ENCODE results near the gene FAHD1. TPM values are rescaled to one million over a fixed set of nuclear protein-coding genes. Genes with fewer than 3 reads are reported as not detected.

FAHD1 gene
- polyA plus RNA-seq, 1 donor from 2014 or later = 73.5 TPM

- H3K9me2 ChIP-seq (ENCODE audit: insufficient read depth, low read length) = no peaks in the 10 kb centered on the region
- TF ChIP-seq SMC3 (conservative IDR thresholded peaks at IDR 0.05; ENCODE audit: poor library complexity) (no peak), EZH2 (IDR thresholded peaks at IDR 0.05; ENCODE audit: borderline replicate concordance, insufficient read depth, low read length, poor library complexity, severe bottlenecking) (no peak), MXI1 (conservative IDR thresholded peaks at IDR 0.05; ENCODE audit: poor library complexity, severe bottlenecking) (no peak), TAF1 (IDR thresholded peaks at IDR 0.05; ENCODE audit: low read depth) (no peak)
- TF ChIP-seq, protein P1, sequence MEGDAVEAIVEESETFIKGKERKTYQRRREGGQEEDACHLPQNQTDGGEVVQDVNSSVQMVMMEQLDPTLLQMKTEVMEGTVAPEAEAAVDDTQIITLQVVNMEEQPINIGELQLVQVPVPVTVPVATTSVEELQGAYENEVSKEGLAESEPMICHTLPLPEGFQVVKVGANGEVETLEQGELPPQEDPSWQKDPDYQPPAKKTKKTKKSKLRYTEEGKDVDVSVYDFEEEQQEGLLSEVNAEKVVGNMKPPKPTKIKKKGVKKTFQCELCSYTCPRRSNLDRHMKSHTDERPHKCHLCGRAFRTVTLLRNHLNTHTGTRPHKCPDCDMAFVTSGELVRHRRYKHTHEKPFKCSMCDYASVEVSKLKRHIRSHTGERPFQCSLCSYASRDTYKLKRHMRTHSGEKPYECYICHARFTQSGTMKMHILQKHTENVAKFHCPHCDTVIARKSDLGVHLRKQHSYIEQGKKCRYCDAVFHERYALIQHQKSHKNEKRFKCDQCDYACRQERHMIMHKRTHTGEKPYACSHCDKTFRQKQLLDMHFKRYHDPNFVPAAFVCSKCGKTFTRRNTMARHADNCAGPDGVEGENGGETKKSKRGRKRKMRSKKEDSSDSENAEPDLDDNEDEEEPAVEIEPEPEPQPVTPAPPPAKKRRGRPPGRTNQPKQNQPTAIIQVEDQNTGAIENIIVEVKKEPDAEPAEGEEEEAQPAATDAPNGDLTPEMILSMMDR (IDR thresholded peaks at IDR 0.05; ENCODE audit: poor library complexity, severe bottlenecking) = no peak
- H3K4me3 ChIP-seq (ENCODE audit: low read length) = no peak overlapping the region
- H3F3A ChIP-seq (ENCODE audit: insufficient read depth, low read length, poor library complexity, severe bottlenecking) = no peaks in the 10 kb centered on the region
- H3K27ac ChIP-seq (ENCODE audit: low read length) = no peak overlapping the region
- no peak overlapping the region for H2AFZ ChIP-seq (ENCODE audit: low read depth, low read length)
- no peaks in the 10 kb centered on the region for H3K9me3 ChIP-seq (ENCODE audit: low read length)
- no peaks in the 10 kb centered on the region for H3K27me3 ChIP-seq (ENCODE audit: insufficient read depth, low read depth, low read length)
- no peaks in the 10 kb centered on the region for H3K36me3 ChIP-seq (ENCODE audit: insufficient read depth, low read length)
- peaks cover 16% of the 10 kb centered on the region for H3K79me2 ChIP-seq (replicated peaks; ENCODE audit: insufficient read depth, low read length)
- no peak overlapping the region for H3K4me2 ChIP-seq (ENCODE audit: low read length)
- no peak overlapping the region for H3K9ac ChIP-seq (ENCODE audit: low read length)
- no peaks in the 10 kb centered on the region for H4K20me1 ChIP-seq (ENCODE audit: insufficient read depth)
These were observed 38.8 kb upstream of the FAHD1 start for GRCh38 chr16:1788095-1788707.

DNA sequence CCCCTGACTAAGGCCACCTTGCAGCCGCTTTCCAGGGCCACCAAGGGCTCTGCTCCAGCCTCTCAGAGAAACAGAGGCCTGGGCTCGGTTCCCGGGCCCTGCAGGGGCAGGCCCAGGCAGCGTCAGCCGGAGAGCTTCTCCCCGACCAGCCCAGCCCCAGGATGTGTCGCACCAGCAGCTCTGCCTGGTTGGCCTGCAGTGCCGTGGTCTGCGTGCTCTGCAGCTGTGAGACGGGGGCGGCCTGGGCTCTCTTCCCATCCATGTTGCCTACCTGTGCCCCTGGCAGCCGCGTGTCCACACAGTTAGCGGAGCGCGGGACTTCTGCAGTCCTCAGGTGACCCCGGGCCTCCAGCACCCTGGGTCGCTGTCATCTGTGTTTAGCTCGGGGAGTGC, 38.3 kb upstream of the FAHD1 start:
- TF ChIP-seq EP300 (conservative IDR thresholded peaks at IDR 0.05; ENCODE audit: poor library complexity, severe bottlenecking) (no peak), RAD21 (conservative IDR thresholded peaks at IDR 0.05) (no peak), EZH2 (IDR thresholded peaks at IDR 0.05; ENCODE audit: borderline replicate concordance, insufficient read depth, low read length, poor library complexity, severe bottlenecking) (no peak), POLR2AphosphoS5 (IDR thresholded peaks at IDR 0.05) (no peak), SMC3 (conservative IDR thresholded peaks at IDR 0.05; ENCODE audit: poor library complexity) (no peak)
- H3K4me3 ChIP-seq (ENCODE audit: low read length) = no peak overlapping the region

DNA sequence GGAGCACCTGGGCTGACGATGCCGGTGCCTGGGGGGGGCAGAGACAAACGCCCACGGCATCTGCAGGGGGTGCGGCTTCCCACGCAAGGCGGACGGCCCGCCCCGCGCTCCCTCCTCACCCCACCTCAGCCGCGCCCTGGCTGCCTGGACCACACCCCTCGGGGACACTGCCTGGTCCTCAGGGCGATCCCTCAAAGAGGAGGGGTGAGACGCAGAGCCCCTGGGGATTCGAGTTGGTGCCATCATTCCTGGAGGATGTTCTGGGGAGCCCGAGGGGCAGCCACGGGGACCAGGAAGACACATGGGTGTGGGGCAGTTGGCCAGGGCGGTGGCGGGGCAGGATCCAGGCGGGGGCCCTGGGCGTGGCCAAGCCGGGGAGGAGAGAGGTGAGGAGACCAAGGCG, 37.4 kb upstream of the FAHD1 start:
- TF ChIP-seq, protein P1 (IDR thresholded peaks at IDR 0.05; ENCODE audit: poor library complexity, severe bottlenecking) = no peak
- TF ChIP-seq TAF1 (IDR thresholded peaks at IDR 0.05; ENCODE audit: low read depth) (no peak), POLR2AphosphoS5 (IDR thresholded peaks at IDR 0.05) (no peak), EP300 (conservative IDR thresholded peaks at IDR 0.05; ENCODE audit: poor library complexity, severe bottlenecking) (no peak), REST (IDR thresholded peaks at IDR 0.05; ENCODE audit: borderline replicate concordance) (no peak), EZH2 (IDR thresholded peaks at IDR 0.05; ENCODE audit: borderline replicate concordance, insufficient read depth, low read length, poor library complexity, severe bottlenecking) (no peak), MXI1 (conservative IDR thresholded peaks at IDR 0.05; ENCODE audit: poor library complexity, severe bottlenecking) (no peak), RAD21 (conservative IDR thresholded peaks at IDR 0.05) (no peak)
- peaks cover 6% of the 10 kb centered on the region for H3K79me2 ChIP-seq (replicated peaks; ENCODE audit: insufficient read depth, low read length)
- H3K27me3 ChIP-seq (ENCODE audit: insufficient read depth, low read depth, low read length) = no peaks in the 10 kb centered on the region
- no peak overlapping the region for H3K9ac ChIP-seq (ENCODE audit: low read length)
- no peaks in the 10 kb centered on the region for H3K9me3 ChIP-seq (ENCODE audit: low read length)
- no peak overlapping the region for H3K4me2 ChIP-seq (ENCODE audit: low read length)
- H2AFZ ChIP-seq (ENCODE audit: low read depth, low read length) = no peak overlapping the region
- no peaks in the 10 kb centered on the region for H3K9me2 ChIP-seq (ENCODE audit: insufficient read depth, low read length)
- H3K27ac ChIP-seq (ENCODE audit: low read length) = no peak overlapping the region
- H3K4me3 ChIP-seq (ENCODE audit: low read length) = no peak overlapping the region
- H3F3A ChIP-seq (ENCODE audit: insufficient read depth, low read length, poor library complexity, severe bottlenecking) = no peaks in the 10 kb centered on the region
- no peaks in the 10 kb centered on the region for H4K20me1 ChIP-seq (ENCODE audit: insufficient read depth)
- no peaks in the 10 kb centered on the region for H3K36me3 ChIP-seq (ENCODE audit: insufficient read depth, low read length)

More for the DNA sequence above, 38.3 kb upstream of the FAHD1 start:
- no peaks in the 10 kb centered on the region for H3F3A ChIP-seq (ENCODE audit: insufficient read depth, low read length, poor library complexity, severe bottlenecking)
- H3K9me3 ChIP-seq (ENCODE audit: low read length) = no peaks in the 10 kb centered on the region
- no peak overlapping the region for H3K4me2 ChIP-seq (ENCODE audit: low read length)
- no peaks in the 10 kb centered on the region for H3K27me3 ChIP-seq (ENCODE audit: insufficient read depth, low read depth, low read length)
- no peak overlapping the region for H3K27ac ChIP-seq (ENCODE audit: low read length)
- H3K36me3 ChIP-seq (ENCODE audit: insufficient read depth, low read length) = no peaks in the 10 kb centered on the region
- no peaks in the 10 kb centered on the region for H3K9me2 ChIP-seq (ENCODE audit: insufficient read depth, low read length)
- no peak overlapping the region for H3K9ac ChIP-seq (ENCODE audit: low read length)
- no peak overlapping the region for H2AFZ ChIP-seq (ENCODE audit: low read depth, low read length)
- H4K20me1 ChIP-seq (ENCODE audit: insufficient read depth) = no peaks in the 10 kb centered on the region
- H3K79me2 ChIP-seq (replicated peaks; ENCODE audit: insufficient read depth, low read length) = peaks cover 14% of the 10 kb centered on the region

All from neural cell (in vitro differentiated cells).